Activated naive CD4-positive, alpha-beta T cell treated with anti-CD3 and anti-CD28 coated beads, Interleukin-2, amount 50 U/mL, for 24 hours (primary cell): ENCODE data around the gene CSF1R.

Source experiments
- H3K27ac Mint-ChIP-seq: one replicate; pipeline ENCODE4 v1.8.0; 2021; ENCODE audit warnings: mild to moderate bottlenecking, mixed read lengths
- H3K27me3 Mint-ChIP-seq: one replicate; pipeline ENCODE4 v1.8.0; 2021; ENCODE audit warnings: mixed read lengths
- H3K36me3 Mint-ChIP-seq: one replicate; pipeline ENCODE4 v1.8.0; 2021; ENCODE audit warnings: mixed read lengths
- H3K4me1 Mint-ChIP-seq: one replicate; pipeline ENCODE4 v1.8.0; 2021; ENCODE audit warnings: mixed read lengths
- H3K4me3 Mint-ChIP-seq: one replicate; pipeline ENCODE4 v1.8.0; 2021; ENCODE audit warnings: mild to moderate bottlenecking, mixed read lengths
- H3K9me3 Mint-ChIP-seq: one replicate; pipeline ENCODE4 v1.8.0; 2021; ENCODE audit warnings: mixed read lengths

CSF1R gene

DNA sequence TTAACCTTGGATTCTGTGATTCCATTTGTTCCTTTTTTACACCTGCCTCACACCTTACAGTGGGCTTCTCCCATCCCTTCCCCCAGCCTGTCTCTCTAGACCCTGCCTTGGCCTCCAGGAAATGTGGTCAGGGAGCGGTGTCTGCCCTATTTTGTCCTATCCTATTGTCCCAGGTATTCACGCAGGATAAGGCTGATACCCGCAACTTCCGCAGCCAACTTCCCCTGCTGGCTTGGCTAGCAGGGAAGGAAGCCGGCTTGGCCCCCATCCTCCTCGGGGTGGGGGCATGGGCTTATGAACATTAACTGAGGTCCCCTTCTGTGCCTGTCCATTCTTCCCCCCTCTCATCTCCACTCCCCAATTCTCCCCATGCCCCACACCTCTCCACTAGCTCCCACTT, 3.5 kb downstream of the CSF1R start:
- Mint-ChIP-seq H3K36me3 (no peaks in the 10 kb centered on the region), H3K27me3 (peaks cover 29% of the 10 kb centered on the region), H3K9me3 (no peaks in the 10 kb centered on the region), H3K4me3 (no peak overlapping the region), H3K27ac (no peak overlapping the region), H3K4me1 (no peaks in the 10 kb centered on the region)

DNA sequence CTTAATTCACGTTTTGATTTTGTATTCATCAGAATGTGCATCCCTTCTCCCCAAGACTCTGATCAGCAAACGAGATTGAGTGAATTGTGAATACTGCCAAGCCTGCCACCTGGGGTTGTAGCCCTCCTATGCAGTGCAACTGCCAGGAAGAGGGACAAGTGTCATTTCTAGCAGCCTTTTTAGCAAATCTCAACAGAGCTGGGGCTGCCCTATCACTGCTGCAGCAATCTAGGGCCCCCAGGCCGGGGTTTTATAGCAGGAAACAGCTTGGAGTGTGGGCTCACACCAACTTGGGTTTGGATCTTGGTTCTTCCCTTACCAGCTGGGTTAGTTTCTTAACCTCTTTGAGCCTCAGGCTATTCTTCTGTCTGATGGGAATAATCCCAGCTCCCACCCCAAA, 4.0 kb downstream of the CSF1R start:
- Mint-ChIP-seq H3K9me3 (no peaks in the 10 kb centered on the region), H3K27ac (no peak overlapping the region), H3K4me3 (no peak overlapping the region), H3K27me3 (peaks cover 28% of the 10 kb centered on the region), H3K4me1 (no peaks in the 10 kb centered on the region), H3K36me3 (no peaks in the 10 kb centered on the region)

DNA sequence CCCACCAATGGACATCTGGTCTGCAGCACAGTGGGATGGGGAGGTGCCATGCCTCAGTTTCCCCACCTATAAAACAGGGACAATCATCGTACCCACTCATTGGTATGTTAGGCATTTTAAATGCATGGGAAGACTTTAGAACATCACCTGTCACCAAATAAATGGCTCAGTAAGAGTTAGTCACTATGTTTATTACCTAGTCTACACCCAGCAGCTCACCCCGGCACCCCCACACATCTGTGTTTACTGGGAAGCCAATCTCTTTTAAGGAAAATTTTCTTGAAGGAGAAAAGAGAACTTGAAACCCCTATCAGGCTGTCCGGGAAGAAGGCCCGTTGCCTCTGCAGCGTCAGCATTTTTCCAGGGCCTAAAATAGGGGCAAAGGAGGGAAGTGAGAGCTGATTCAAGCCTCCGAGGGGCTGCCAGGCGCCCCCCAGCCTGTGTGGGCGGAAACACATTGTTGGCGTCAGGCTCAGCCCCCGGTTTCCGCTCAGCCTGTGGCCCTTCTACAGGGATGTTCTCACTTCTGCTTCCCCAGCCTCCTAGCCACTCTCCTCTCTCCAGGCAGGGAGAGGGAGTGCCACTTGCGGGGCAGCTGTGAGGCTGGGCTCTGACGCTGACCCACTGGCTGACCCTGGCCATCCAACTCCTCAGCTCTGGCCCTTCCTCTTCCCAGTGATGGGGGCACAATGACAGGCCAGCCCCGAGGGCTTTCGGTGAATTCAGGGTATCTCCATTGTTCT, 4.6 kb downstream of the CSF1R start:
- H3K36me3 Mint-ChIP-seq: no peaks in the 10 kb centered on the region
- H3K27ac Mint-ChIP-seq: no peak overlapping the region
- no peaks in the 10 kb centered on the region for H3K4me1 Mint-ChIP-seq
- H3K27me3 Mint-ChIP-seq: peaks cover 24% of the 10 kb centered on the region
- no peaks in the 10 kb centered on the region for H3K9me3 Mint-ChIP-seq
- H3K4me3 Mint-ChIP-seq: no peak overlapping the region

DNA sequence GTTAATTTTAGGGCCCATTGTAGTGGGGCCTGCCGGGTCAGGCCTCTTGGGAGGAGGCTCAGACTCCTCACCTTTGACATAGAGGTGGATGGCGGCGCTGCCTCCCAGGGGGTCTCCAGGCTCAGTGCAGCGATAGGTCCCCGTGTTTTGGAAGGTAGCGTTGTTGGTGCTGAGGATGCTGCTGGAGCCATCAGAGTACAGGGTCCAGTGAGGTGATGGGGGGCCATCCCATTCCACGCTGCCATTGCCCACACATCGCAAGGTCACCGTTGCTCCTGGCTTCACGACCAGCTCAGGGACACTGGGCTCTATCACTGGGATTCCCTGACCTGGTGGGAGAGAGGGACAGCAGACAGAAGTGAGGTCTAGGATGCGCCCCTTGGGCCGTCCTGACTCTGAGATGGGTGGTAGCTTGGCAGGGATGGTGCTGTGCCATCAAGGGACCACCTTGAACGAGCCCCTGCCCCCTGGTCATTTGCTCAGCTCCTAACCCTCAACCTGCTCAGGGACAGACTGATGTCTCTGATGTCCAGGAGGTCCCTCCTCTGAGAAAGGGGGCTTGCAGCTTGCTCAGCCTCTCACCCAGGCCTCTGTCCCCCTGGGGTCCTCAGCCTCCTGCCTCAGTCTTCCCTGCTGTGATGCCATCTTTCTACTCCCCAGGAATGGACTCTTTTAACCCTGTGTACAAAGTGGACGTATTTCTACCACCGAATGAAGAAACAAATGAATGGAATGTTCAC, 5.5 kb downstream of the CSF1R start:
- Mint-ChIP-seq H3K27ac (no peak overlapping the region), H3K27me3 (peaks cover 24% of the 10 kb centered on the region), H3K4me1 (no peaks in the 10 kb centered on the region), H3K4me3 (no peak overlapping the region), H3K9me3 (no peaks in the 10 kb centered on the region), H3K36me3 (no peaks in the 10 kb centered on the region)

DNA sequence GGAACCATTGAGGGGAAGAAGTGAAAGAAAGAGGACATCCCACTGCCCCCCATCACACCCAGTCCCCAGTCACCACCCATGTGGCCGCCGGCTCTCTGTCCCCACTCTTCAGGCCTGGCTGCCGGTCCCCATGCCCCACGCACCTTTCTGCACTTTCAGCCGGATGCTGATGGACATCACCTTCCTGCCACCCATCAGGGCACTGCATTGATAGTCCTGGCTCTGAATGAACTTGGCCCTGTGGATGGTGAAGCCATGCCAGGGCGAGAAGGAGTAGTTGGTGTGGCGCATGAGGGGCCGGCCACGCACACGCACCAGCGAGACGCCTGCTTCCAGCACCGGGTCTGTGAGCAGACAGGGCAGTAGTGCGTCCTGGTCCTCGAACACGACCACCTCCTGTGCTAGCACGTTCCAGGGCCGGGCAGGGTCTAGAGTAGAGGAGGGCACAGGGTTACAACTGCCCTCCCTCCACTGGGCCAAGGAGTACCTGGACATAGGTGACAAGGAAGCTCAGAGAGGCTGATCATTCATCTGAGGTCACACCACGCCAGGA, 6.4 kb downstream of the CSF1R start:
- Mint-ChIP-seq H3K27me3 (peaks cover 20% of the 10 kb centered on the region), H3K4me1 (no peaks in the 10 kb centered on the region), H3K4me3 (no peak overlapping the region), H3K27ac (no peak overlapping the region), H3K36me3 (no peaks in the 10 kb centered on the region), H3K9me3 (no peaks in the 10 kb centered on the region)

DNA sequence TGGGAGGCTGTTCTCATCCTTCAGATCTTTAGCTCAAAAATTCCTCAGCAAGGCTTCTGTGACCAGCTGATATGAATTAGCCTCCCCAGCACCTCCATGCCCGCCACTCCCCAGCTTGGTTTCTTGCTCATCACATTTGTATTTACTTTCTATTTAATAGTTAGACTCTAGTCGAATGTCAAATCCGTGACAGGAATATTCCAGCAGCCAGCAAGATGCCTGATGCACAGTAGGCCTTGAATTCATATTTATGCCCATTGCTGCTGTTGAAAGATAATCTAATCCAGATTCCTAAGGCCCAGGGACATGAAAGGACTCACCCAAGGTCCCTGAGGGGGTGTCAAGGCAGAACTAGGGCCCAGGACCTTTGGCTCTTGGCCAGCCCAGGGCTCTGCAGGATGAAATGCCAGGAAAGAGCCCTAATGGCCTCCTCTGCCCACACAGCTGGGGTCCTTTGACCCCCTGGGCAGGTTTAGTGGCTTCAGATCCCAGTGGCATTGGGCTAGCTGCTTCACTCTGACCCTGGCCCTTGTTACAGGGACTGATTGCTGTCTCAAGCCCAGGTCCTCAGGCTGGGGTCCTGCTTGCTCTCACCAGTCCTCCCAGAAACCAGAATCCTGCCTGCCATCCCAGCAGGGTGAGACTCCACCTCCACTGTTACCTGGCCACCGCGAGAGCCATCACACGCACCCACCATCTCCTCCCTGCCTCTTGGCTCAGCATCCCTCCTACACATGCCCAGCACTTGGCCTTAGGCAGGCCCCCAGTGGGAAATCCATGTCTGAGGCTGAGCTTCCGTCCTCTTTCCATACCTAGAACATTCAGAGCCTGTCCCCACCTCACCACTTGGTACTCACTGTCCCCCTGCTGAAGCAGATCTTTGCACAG, 7.3 kb downstream of the CSF1R start:
- Mint-ChIP-seq H3K4me1 (no peaks in the 10 kb centered on the region), H3K4me3 (no peak overlapping the region), H3K27ac (no peak overlapping the region)

DNA sequence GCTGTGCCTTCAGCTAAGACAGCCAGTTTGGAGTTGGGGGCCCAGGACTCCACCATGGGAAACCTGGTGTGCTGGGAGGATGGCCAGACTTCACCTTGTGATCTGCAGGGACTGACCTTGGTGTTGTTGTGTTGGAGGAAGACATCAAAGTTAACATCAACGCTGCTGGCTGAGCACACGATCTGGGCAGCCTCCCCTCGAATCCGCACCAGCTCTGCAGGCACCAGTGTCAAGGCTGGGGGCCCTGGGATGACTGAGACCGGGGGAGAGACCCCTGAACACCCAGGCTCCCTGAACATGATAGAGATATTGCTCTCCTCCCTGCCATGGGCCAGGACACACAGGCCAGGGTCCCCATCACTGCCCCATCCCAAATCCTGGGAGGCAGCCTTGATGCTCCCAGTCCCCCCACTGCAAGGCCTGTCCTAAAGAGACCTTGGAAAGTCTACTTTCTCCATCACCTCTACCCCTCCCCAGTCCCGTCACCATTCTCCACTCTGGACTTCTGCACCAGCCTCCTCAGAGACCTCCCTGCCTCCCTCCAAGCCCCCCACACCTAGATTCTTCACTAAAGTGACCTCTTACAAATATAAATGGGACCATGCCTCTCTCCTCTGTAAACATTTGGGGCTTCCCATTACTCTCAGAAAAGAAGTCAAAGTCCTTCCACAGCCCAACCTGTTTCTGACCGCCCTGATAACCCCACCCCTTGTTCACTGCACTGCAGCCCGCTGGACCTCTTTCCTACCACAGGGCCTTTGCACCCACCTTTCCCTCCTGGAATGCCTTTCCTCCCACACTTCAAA, 8.2 kb downstream of the CSF1R start:
- H3K4me3 Mint-ChIP-seq: no peak overlapping the region
- no peaks in the 10 kb centered on the region for H3K36me3 Mint-ChIP-seq
- peaks cover 13% of the 10 kb centered on the region for H3K27me3 Mint-ChIP-seq
- no peaks in the 10 kb centered on the region for H3K9me3 Mint-ChIP-seq
- no peak overlapping the region for H3K27ac Mint-ChIP-seq
- no peaks in the 10 kb centered on the region for H3K4me1 Mint-ChIP-seq

More for the DNA sequence above, 7.3 kb downstream of the CSF1R start:
- H3K36me3 Mint-ChIP-seq: no peaks in the 10 kb centered on the region
- peaks cover 20% of the 10 kb centered on the region for H3K27me3 Mint-ChIP-seq
- H3K9me3 Mint-ChIP-seq: no peaks in the 10 kb centered on the region

DNA sequence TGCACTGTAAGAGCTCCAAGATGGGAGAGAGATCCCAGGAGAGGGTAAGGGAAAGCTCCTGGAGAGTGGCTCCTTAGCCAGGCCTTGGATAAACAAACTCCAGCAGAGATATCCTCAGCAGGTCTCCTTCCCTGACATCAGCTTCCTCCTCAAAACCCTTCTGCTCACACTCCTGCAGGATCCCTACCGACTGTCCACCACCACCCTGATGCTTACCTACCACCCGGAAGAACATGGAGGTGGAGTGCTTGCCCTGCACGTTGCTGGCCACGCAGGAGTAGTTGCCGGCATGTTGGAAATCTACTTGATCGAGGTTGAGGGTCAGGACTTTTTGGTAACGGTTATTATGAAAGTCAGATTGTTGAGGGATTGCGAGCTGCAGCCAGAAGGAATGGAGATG, 9.3 kb downstream of the CSF1R start:
- peaks cover 7% of the 10 kb centered on the region for H3K27me3 Mint-ChIP-seq
- H3K36me3 Mint-ChIP-seq: no peaks in the 10 kb centered on the region
- no peaks in the 10 kb centered on the region for H3K4me1 Mint-ChIP-seq
- H3K27ac Mint-ChIP-seq: no peak overlapping the region
- no peak overlapping the region for H3K4me3 Mint-ChIP-seq
- no peaks in the 10 kb centered on the region for H3K9me3 Mint-ChIP-seq

DNA sequence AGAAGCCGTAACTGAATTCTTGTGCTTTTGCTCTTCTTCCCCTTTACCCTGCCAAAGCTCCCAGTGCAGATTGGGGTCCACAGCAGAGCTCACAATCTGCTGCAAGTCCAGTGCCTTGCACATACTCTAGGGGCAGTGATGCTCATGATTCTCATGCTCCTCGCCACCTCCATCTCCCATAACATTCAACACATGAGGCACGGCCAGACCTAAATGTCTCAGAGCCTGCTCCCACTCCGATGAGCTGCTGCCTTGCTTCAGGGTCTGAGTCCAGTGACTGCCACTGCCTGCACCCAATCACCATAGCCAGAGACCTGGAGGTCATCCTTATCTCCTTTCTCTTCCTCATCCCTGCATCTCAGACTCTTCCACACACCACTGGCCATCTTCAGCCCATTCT, 10.5 kb downstream of the CSF1R start:
- Mint-ChIP-seq H3K4me1 (no peaks in the 10 kb centered on the region), H3K36me3 (no peaks in the 10 kb centered on the region), H3K27me3 (peaks cover 2% of the 10 kb centered on the region), H3K9me3 (no peaks in the 10 kb centered on the region), H3K4me3 (no peak overlapping the region), H3K27ac (no peak overlapping the region)

DNA sequence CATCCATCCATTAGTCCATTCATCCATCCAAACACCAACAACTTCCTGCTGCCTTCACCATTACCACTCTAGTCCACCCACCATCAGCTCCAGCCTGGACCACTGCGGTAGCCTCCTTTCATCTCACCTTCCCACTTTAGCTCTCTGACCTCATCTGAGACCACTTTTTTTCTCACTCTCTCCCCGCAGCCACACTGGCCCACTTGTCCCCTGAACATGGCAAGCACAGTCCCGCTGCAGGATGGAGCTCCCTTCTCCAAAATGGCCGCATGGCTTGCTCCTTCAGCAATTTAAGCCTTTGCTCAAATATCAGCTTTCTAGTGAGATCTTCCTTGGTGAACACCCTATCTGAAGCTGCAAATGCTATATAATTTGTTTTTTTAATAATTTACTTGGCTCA, 11.1 kb downstream of the CSF1R start:
- no peaks in the 10 kb centered on the region for H3K9me3 Mint-ChIP-seq
- H3K4me1 Mint-ChIP-seq: no peaks in the 10 kb centered on the region

DNA sequence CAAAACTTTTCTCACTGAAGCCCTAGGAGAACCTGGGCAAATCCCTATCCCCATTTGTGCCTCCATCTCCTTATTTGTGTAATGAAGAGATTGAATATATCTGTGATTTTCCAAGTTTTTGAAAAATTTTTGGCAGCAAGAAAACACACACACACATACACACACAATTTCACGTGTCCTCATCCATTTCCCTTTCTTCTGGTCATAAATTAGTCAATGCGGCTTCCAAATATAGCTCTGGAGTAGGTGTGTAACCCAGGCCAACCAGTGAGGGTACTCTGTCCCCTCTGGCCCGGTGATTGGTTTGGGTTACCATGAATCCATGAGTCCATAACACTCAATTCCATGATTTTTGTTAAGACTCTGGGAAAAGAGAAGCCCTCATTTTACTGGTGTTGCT, 12.7 kb downstream of the CSF1R start:
- Mint-ChIP-seq H3K27ac (no peak overlapping the region), H3K4me3 (no peak overlapping the region), H3K36me3 (no peaks in the 10 kb centered on the region), H3K27me3 (peaks cover 1% of the 10 kb centered on the region), H3K4me1 (no peaks in the 10 kb centered on the region), H3K9me3 (no peaks in the 10 kb centered on the region)

More for the DNA sequence above, 11.1 kb downstream of the CSF1R start:
- Mint-ChIP-seq H3K4me3 (no peak overlapping the region), H3K27ac (no peak overlapping the region), H3K27me3 (peaks cover 2% of the 10 kb centered on the region), H3K36me3 (no peaks in the 10 kb centered on the region)

DNA sequence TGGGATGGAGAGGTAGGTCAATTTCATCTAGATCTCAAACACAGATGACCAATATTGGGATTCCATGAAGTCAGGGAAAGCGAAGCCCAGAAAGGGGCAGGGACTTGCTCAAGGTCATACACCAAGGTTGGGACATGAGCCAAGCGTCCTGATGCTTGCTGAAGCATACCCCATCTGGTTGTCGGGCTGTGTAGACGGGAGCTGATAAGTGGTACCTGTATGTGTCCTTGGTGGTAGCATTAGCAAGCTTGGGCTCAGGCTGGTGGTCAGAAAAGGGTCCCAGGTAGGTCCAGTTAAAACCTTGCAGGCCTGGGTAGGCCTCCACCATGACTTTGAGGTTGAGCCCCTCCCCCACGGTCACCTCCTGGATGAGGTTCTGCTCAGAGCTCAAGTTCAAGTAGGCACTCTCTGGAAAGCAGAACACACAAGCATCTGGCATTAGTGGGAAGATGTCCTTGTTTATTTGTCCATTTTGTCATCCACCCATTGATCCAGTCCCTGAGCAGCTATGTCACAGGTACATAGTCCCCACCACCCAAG, 13.2 kb downstream of the CSF1R start:
- Mint-ChIP-seq H3K27me3 (no peaks in the 10 kb centered on the region), H3K9me3 (no peaks in the 10 kb centered on the region), H3K27ac (no peak overlapping the region), H3K4me3 (no peak overlapping the region), H3K36me3 (no peaks in the 10 kb centered on the region), H3K4me1 (no peaks in the 10 kb centered on the region)

DNA sequence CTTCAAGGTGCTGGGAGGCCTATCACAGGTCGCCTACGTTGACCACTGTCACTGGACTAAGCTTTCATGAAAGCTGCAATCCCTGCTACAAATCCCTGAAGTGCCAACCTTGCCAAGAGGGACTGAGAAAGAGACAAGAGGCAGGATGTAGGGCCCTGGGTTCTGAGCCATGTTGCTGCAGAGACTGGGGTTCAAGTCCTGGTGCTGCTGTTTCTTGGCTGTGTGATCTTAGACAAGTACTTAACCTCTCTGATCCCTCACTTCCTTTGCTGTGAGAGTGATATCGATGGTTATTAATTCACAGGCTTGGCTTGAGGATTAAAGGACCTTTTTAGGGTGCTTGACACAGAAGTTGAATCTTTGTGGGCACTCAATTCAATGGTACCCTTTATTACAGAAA, 15.5 kb downstream of the CSF1R start:
- Mint-ChIP-seq H3K4me1 (no peaks in the 10 kb centered on the region), H3K9me3 (no peaks in the 10 kb centered on the region), H3K36me3 (no peaks in the 10 kb centered on the region), H3K27me3 (no peaks in the 10 kb centered on the region), H3K4me3 (no peak overlapping the region), H3K27ac (no peak overlapping the region)

DNA sequence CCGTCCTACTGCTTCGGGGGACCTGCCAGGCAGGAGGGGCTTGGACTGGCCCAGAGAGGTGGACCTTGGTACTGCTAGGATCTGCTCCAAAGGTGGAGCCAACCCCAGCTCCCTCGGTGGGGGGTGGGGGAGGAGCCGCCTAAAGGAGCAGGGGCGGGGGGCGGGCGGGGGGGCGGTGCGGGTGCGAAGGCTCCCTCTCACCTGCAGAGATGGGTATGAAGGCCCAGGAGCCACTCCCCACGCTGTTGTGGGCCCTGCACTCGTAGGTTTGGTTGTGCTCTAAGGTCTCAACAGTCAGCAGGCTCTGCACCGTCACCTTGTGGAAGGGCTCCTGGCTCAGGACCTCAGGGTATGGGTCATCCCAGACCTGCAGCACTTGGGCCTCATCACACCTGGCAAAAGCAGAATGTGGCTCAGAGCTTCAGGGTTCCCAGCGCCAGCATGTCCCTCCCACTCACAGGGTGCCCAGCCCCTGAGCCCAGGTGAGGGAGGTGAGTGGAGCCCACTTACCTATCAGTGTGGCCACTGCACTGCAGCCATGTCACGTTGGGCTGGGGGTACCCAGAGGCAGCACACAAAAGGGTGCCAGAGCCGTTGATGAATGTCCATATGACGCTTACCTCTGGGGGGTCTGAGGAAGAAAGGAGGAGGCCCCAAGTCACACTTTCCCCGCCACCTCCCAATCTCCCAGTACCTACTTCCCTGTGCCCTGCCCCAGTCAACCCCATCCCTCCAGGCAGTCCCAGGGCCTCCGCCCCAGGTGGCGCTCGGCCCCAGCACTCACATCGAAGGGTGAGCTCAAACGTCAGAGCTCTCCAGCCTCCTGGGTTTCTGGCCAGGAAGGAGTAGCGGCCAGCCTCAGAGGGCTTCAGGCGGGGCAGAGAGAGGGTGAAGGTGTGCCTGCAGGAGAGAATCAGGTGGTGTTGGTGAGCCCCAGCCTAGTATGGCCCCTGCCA, 16.4 kb downstream of the CSF1R start:
- Mint-ChIP-seq H3K4me1 (no peaks in the 10 kb centered on the region), H3K36me3 (no peaks in the 10 kb centered on the region), H3K27me3 (no peaks in the 10 kb centered on the region), H3K9me3 (no peaks in the 10 kb centered on the region), H3K4me3 (no peak overlapping the region), H3K27ac (no peak overlapping the region)
